ENCODE measurements around the gene S100A12.
"Not testable (repeated sequence)": the region's sequence is repeated elsewhere in the genome, so short reads cannot be mapped to it uniquely, and the experiment has no call there.

Gene S100A12

GRCh38 chr1:153375511-153375910 lies at the start of gene S100A12:
S100A12 (minus strand) TSS chr1:153375621; CDS start chr1:153374592, 1,029 bp downstream.
- no peak for DNase-seq

GRCh38 chr1:153422450-153423068 lies 47.1 kb upstream of the S100A12 start:
- DNase-seq, result peak; percentile 73

GRCh38 chr1:153420306-153420705 lies 44.9 kb upstream of the S100A12 start:
- no peak for DNase-seq

- not testable (repeated sequence) for DNase-seq
Observed at GRCh38 chr1:153419436-153419793, 44.0 kb upstream of the S100A12 start.

- DNase-seq, result not testable (repeated sequence)
Observed at GRCh38 chr1:153418758-153419435, 43.5 kb upstream of the S100A12 start.

GRCh38 chr1:153417136-153417888 lies 41.9 kb upstream of the S100A12 start:
- DNase-seq, result no peak

- no peak for DNase-seq
Observed at GRCh38 chr1:153415850-153416570, 40.6 kb upstream of the S100A12 start, which contains the start of gene S100A7A. S100A7A (plus strand) TSS chr1:153416520; CDS start chr1:153418083, 1,563 bp downstream.

- DNase-seq, result not testable (repeated sequence)
Observed at GRCh38 chr1:153413961-153414360, 38.5 kb upstream of the S100A12 start.

GRCh38 chr1:153407274-153407673 lies 31.9 kb upstream of the S100A12 start:
- not testable (repeated sequence) for DNase-seq

GRCh38 chr1:153405825-153406599 lies 30.6 kb upstream of the S100A12 start:
- not testable (repeated sequence) for DNase-seq

GRCh38 chr1:153404768-153405167 lies 29.3 kb upstream of the S100A12 start:
- DNase-seq, result no peak

- peak; percentile 11 for DNase-seq
Observed at GRCh38 chr1:153404086-153404635, 28.7 kb upstream of the S100A12 start.

GRCh38 chr1:153403421-153404085 lies 28.1 kb upstream of the S100A12 start:
- DNase-seq, result no peak

- DNase-seq, result no peak
Observed at GRCh38 chr1:153402226-153402625, 26.8 kb upstream of the S100A12 start.

- no peak for DNase-seq
Observed at GRCh38 chr1:153401461-153401860, 26.0 kb upstream of the S100A12 start.

- no peak for DNase-seq
Observed at GRCh38 chr1:153400244-153400643, 24.8 kb upstream of the S100A12 start.

- DNase-seq, result no peak
Observed at GRCh38 chr1:153399401-153400055, 24.1 kb upstream of the S100A12 start.

GRCh38 chr1:153397924-153398651 lies 22.7 kb upstream of the S100A12 start:
- DNase-seq, result no peak

- DNase-seq, result no peak
Observed at GRCh38 chr1:153397051-153397923, 21.9 kb upstream of the S100A12 start.

Measured in retina (tissue), 1 donor.